IMR-90 (cell line): ENCODE measurements around the gene ARL14EP. TPM values are rescaled to one million over a fixed set of nuclear protein-coding genes. Genes with fewer than 3 reads are reported as not detected.

Experiments used
- ATAC-seq: fragments of 200-7000 bp; cut with Tn5 transposase; 2 replicates; pipeline ENCODE4 v1.9.1; 2020; ENCODE audit warnings: low read depth, mild to moderate bottlenecking, moderate library complexity
- BruUV-seq: library from RNA; stranded (reverse); fragments of 400-500 nt; replicated peaks from 2 replicates; lab custom pipeline; 2021; lab: Mats Ljungman, UMichigan
- CTCF ChIA-PET: fragments of 300-600 bp; formaldehyde crosslinking; extraction: SDS; loops from one replicate; lab custom pipeline; 2021; ENCODE audit warnings: antibody characterized with exemption; lab: Yijun Ruan, JAX
- POLR2A ChIA-PET: fragments of 300-600 bp; sonication (Branson Sonifier 250); formaldehyde crosslinking; loops from one replicate; lab custom pipeline; 2022; ENCODE audit warnings: antibody characterized with exemption; ENCODE audit not compliant: unreplicated experiment; lab: Charles Lee
- DNase-seq: peaks from one replicate; pipeline ENCODE4 v3.0.0; 2013
- H2AFZ ChIP-seq: replicated peaks from 2 replicates; pipeline ENCODE3; 2013; ENCODE audit warnings: low read length, mild to moderate bottlenecking; ENCODE audit not compliant: poor library complexity
- H2AK5ac ChIP-seq: 2 replicates; pipeline ENCODE4 v1.6.1; 2013; ENCODE audit warnings: low read depth, low read length, inconsistent platforms
- H2AK9ac ChIP-seq: replicated peaks from 2 replicates; pipeline ENCODE3; 2013; ENCODE audit warnings: mild to moderate bottlenecking, low read depth, low read length, moderate library complexity; ENCODE audit not compliant: poor library complexity
- H2BK120ac ChIP-seq: 2 replicates; pipeline ENCODE4 v1.6.1; 2013; ENCODE audit warnings: low read depth, low read length, inconsistent platforms
- H2BK15ac ChIP-seq: 3 replicates; pipeline ENCODE4 v1.6.1; 2013; ENCODE audit warnings: low read depth, low read length, inconsistent platforms
- H2BK20ac ChIP-seq: 2 replicates; pipeline ENCODE4 v1.6.1; 2013; ENCODE audit warnings: low read depth, mild to moderate bottlenecking, inconsistent platforms, low read length, moderate library complexity
- H2BK5ac ChIP-seq: 2 replicates; pipeline ENCODE4 v1.6.1; 2013; ENCODE audit warnings: mild to moderate bottlenecking, low read depth, low read length, inconsistent platforms; ENCODE audit not compliant: poor library complexity, severe bottlenecking
- H3K14ac ChIP-seq: replicated peaks from 2 replicates; pipeline ENCODE4 v1.6.1; 2013; ENCODE audit warnings: low read depth, low read length, inconsistent platforms
- H3K18ac ChIP-seq: 2 replicates; pipeline ENCODE4 v1.6.1; 2013; ENCODE audit warnings: low read depth, low read length, control low read depth
- H3K23ac ChIP-seq: 2 replicates; pipeline ENCODE4 v1.6.1; 2013; ENCODE audit warnings: low read depth, low read length, inconsistent platforms
- H3K27ac ChIP-seq: 2 replicates; pipeline ENCODE4 v1.5.1; 2013; ENCODE audit warnings: mild to moderate bottlenecking, control low read depth, low read length; ENCODE audit not compliant: insufficient read depth
- H3K27me3 ChIP-seq: 2 replicates; pipeline ENCODE4 v1.6.1; 2013; ENCODE audit warnings: low read length; ENCODE audit not compliant: control insufficient read depth, insufficient read depth
- H3K36me3 ChIP-seq: 2 replicates; pipeline ENCODE4 v1.6.1; 2013; ENCODE audit warnings: low read length, mixed read lengths; ENCODE audit not compliant: control insufficient read depth, insufficient read depth
- H3K4ac ChIP-seq: 2 replicates; pipeline ENCODE4 v1.6.1; 2013; ENCODE audit warnings: low read depth, low read length, inconsistent platforms
- H3K4me1 ChIP-seq: 2 replicates; pipeline ENCODE4 v1.6.1; 2013; ENCODE audit warnings: low read length, mixed read lengths; ENCODE audit not compliant: control insufficient read depth, insufficient read depth
- H3K4me2 ChIP-seq: 2 replicates; pipeline ENCODE4 v1.6.1; 2013; ENCODE audit warnings: low read depth, mild to moderate bottlenecking, control low read depth, low read length, moderate library complexity
- H3K4me3 ChIP-seq: 2 replicates; pipeline ENCODE4 v1.5.1; 2013; ENCODE audit warnings: low read depth, mild to moderate bottlenecking, control low read depth, low read length, moderate library complexity; ENCODE audit not compliant: insufficient read depth
- H3K56ac ChIP-seq: 2 replicates; pipeline ENCODE4 v1.6.1; 2013; ENCODE audit warnings: low read length, inconsistent platforms; ENCODE audit not compliant: insufficient read depth; ENCODE audit errors: extremely low read depth
- H3K79me1 ChIP-seq, 2 experiments: 2 replicates each; pipeline ENCODE4 v1.6.1; 2013; ENCODE audit warnings: low read length in 2 of 2, inconsistent platforms in 1 of 2, low read depth in 1 of 2
- H3K9ac ChIP-seq: 2 replicates; pipeline ENCODE4 v1.6.1; 2013; ENCODE audit warnings: low read depth, low read length, control low read depth
- H3K9me1 ChIP-seq: 2 replicates; pipeline ENCODE4 v1.6.1; 2013; ENCODE audit warnings: low read length, inconsistent platforms; ENCODE audit not compliant: insufficient read depth
- H3K9me3 ChIP-seq: 2 replicates; pipeline ENCODE4 v1.6.1; 2013; ENCODE audit warnings: low read length; ENCODE audit not compliant: control insufficient read depth, insufficient read depth
- H4K20me1 ChIP-seq: 2 replicates; pipeline ENCODE4 v1.6.1; 2013; ENCODE audit warnings: low read length, inconsistent platforms; ENCODE audit not compliant: insufficient read depth
- H4K5ac ChIP-seq: 2 replicates; pipeline ENCODE4 v1.6.1; 2013; ENCODE audit warnings: mild to moderate bottlenecking, low read depth, low read length, control low read depth
- H4K8ac ChIP-seq, 2 experiments: 2 replicates each; pipeline ENCODE4 v1.6.1; 2013; ENCODE audit warnings: low read depth in 2 of 2, low read length in 2 of 2, control low read depth in 1 of 2, inconsistent platforms in 1 of 2
- H4K91ac ChIP-seq: 2 replicates; pipeline ENCODE4 v1.6.1; 2013; ENCODE audit warnings: low read depth, low read length, inconsistent platforms; ENCODE audit not compliant: insufficient read depth
- CEBPB ChIP-seq: IDR thresholded peaks from 2 replicates; pipeline ENCODE4 v1.6.1; 2012; ENCODE audit warnings: low read depth, low read length, improper control_type of control experiment
- CTCF ChIP-seq: conservative IDR thresholded peaks from 2 replicates; pipeline ENCODE4 v1.5.1; 2012; ENCODE audit warnings: mild to moderate bottlenecking, low read depth, low read length, improper control_type of control experiment
- FOS ChIP-seq: fragments of 150-350 bp; IDR thresholded peaks from 2 replicates; pipeline ENCODE4 v1.6.1; 2016; ENCODE audit warnings: low read depth, low read length
- MAFK ChIP-seq: IDR thresholded peaks from 2 replicates; pipeline ENCODE4 v1.6.1; 2012; ENCODE audit warnings: low read depth, low read length, improper control_type of control experiment
- MXI1 ChIP-seq: IDR thresholded peaks from 2 replicates; pipeline ENCODE4 v1.6.1; 2012; ENCODE audit warnings: low read depth, mild to moderate bottlenecking, low read length, moderate library complexity, borderline replicate concordance
- NFE2L2 ChIP-seq: fragments of 150-350 bp; IDR thresholded peaks from 2 replicates; pipeline ENCODE4 v1.6.1; 2016; ENCODE audit warnings: low read depth, mild to moderate bottlenecking, low read length
- POLR2A ChIP-seq: IDR thresholded peaks from 2 replicates; pipeline ENCODE4 v1.6.1; 2012; ENCODE audit warnings: mild to moderate bottlenecking, low read depth, low read length
- RCOR1 ChIP-seq: IDR thresholded peaks from 2 replicates; pipeline ENCODE4 v1.6.1; 2012; ENCODE audit warnings: mild to moderate bottlenecking, low read length, improper control_type of control experiment; ENCODE audit not compliant: insufficient replicate concordance
- RFX5 ChIP-seq: IDR thresholded peaks from 2 replicates; pipeline ENCODE4 v1.8.0; 2012; ENCODE audit warnings: low read depth, mild to moderate bottlenecking, low read length, moderate library complexity
- WGBS, 2 experiments: methylation state at CpG; one replicate each; pipeline versions ENCODE4 v1.1.5 to v1.1.7; 2013; ENCODE audit warnings: missing lambda C conversion rate in 2 of 2; ENCODE audit not compliant: insufficient read length in 1 of 2; ENCODE audit errors: extremely low coverage in 2 of 2; 5-methylcytosine and 5-hydroxymethylcytosine counted together
- dilution Hi-C: fragments of 300-500 bp; cut with HindIII; formaldehyde crosslinking; loops from one replicate; pipeline ENCODE4 v1.14.3; 2018; ENCODE audit warnings: low sequenced_read_pairs; ENCODE audit not compliant: unreplicated experiment
- in situ Hi-C: fragments of 300-500 bp; cut with MboI; formaldehyde crosslinking; loops from 3 replicates; pipeline ENCODE4 v1.14.3; 2019; ENCODE audit warnings: low sequenced_read_pairs, inconsistent platforms, mixed read lengths
- intact Hi-C: fragments of 100-400 bp; cut with micrococcal nuclease; formaldehyde crosslinking; loops from 2 replicates; pipeline ENCODE4 v1.10.0; 2022
- polyA plus RNA-seq, 3 experiments: library from polyadenylated mRNA; depleted of rRNA; stranded (reverse); fragments of >200 nt; gene quantifications; 2 replicates each; pipeline ENCODE4 v1.2.3, GENCODE V29; 2012; ENCODE audit warnings: low replicate concordance in 1 of 3
- total RNA-seq: library from RNA; depleted of rRNA; stranded (reverse); fragments of >200 nt; gene quantifications from 2 replicates; pipeline ENCODE4 v1.2.3, GENCODE V29; 2012
- TF ChIP-seq, protein P1 (sequence below): fragments of 150-350 bp; IDR thresholded peaks from 2 replicates; pipeline ENCODE4 v1.6.1; 2016; ENCODE audit warnings: low read depth, mild to moderate bottlenecking, low read length, moderate library complexity, borderline replicate concordance

Gene ARL14EP
- total and polyA plus RNA-seq, 2 of the 4 experiments (the other 2 are of a cell fraction) = 13.8 to 15.7 TPM

DNA sequence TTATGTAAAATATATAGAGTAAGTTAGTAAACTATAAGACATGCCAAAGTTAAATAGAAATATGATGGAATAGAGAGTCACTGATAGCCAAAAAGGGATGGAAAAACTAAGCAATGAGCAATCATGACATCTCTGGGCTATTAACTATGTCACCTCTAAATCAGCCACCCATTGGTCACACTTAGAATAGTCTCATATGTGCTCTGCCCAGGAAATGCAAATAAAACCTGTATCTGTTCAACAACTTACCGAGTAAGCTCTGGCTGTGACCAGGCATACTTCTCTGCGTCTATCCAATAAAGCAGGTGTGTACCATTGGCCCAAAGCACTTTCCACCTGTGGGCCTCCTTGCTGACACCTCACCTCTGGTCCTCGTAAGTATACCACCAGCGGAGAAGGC is 1.6 kb upstream of the ARL14EP start:
- H3K9me3 ChIP-seq = no peaks in the 10 kb centered on the region
- WGBS, 2 experiments = 88% methylated on average over 1 of the region's 4 CpGs; no CpG with 5 or more reads in 1 of the 2 experiments
- H2BK5ac ChIP-seq = no peak overlapping the region
- no peak overlapping the region for H3K56ac ChIP-seq
- no peak overlapping the region for H3K23ac ChIP-seq
- DNase-seq (no peak), ATAC-seq (no peak)
- H2BK20ac ChIP-seq = no peak overlapping the region
- no peak overlapping the region for H3K18ac ChIP-seq
- H2BK15ac ChIP-seq = no peak overlapping the region
- H3K79me1 ChIP-seq = peaks cover 11 to 15% of the 10 kb centered on the region in 2 experiments
- H4K8ac ChIP-seq = no peak overlapping the region
- H2AK9ac ChIP-seq = no peak overlapping the region
- H3K9ac ChIP-seq = no peak overlapping the region
- H4K20me1 ChIP-seq = no peaks in the 10 kb centered on the region; the same call in 1 of the 2 replicates
- no peak overlapping the region for H4K91ac ChIP-seq
- CTCF ChIA-PET = no interaction called here
- POLR2A ChIA-PET = no interaction called here
- in situ Hi-C loops (no loop called here), dilution Hi-C loops (no loop called here), intact Hi-C loops (loop anchor here (5.0 kb wide), 1 partner anchor 874 kb away; no protein-coding TSS in a partner anchor)
- no peak overlapping the region for H3K14ac ChIP-seq
- TF ChIP-seq CEBPB = no peak
- no peak for TF ChIP-seq MXI1
- no peak for TF ChIP-seq RCOR1
- no peak for TF ChIP-seq FOS
- TF ChIP-seq RFX5 = no peak
- TF ChIP-seq MAFK = no peak
- TF ChIP-seq CTCF = no peak
- TF ChIP-seq, protein P1, sequence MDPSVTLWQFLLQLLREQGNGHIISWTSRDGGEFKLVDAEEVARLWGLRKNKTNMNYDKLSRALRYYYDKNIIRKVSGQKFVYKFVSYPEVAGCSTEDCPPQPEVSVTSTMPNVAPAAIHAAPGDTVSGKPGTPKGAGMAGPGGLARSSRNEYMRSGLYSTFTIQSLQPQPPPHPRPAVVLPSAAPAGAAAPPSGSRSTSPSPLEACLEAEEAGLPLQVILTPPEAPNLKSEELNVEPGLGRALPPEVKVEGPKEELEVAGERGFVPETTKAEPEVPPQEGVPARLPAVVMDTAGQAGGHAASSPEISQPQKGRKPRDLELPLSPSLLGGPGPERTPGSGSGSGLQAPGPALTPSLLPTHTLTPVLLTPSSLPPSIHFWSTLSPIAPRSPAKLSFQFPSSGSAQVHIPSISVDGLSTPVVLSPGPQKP = no peak
- TF ChIP-seq NFE2L2 = no peak
- no peak for TF ChIP-seq POLR2A
- peaks cover 5% of the 10 kb centered on the region for H3K4me1 ChIP-seq
- no peak overlapping the region for H4K5ac ChIP-seq
- no peaks in the 10 kb centered on the region for H3K9me1 ChIP-seq
- peaks cover 4% of the 10 kb centered on the region; the same call in 1 of the 2 replicates for H3K27me3 ChIP-seq
- H2BK120ac ChIP-seq = no peak overlapping the region
- H3K4me2 ChIP-seq = no peak overlapping the region
- H3K36me3 ChIP-seq = no peaks in the 10 kb centered on the region; the same call in 1 of the 2 replicates
- no peak overlapping the region for H3K4ac ChIP-seq
- BruUV-seq = no TSS peak
- H3K27ac ChIP-seq = no peak overlapping the region
- H3K4me3 ChIP-seq = no peak overlapping the region
- H2AK5ac ChIP-seq = no peak overlapping the region
- H2AFZ ChIP-seq = no peak overlapping the region
